Loucy (cell line): ENCODE measurements around the gene CALN1.

Source experiments
- H2AFZ ChIP-seq: fragments of 200-600 bp; sonication (generic); 2 replicates; pipeline ENCODE4 v1.6.0; 2016; ENCODE audit warnings: antibody characterized with exemption, mild to moderate bottlenecking, low read length, moderate library complexity
- H3F3A ChIP-seq: fragments of 200-600 bp; 2 replicates; pipeline ENCODE4 v1.6.0; 2016; ENCODE audit warnings: antibody characterized with exemption, low read depth, mild to moderate bottlenecking
- H3K27me3 ChIP-seq: fragments of 200-600 bp; sonication (generic); 2 replicates; pipeline ENCODE4 v1.6.1; 2014; ENCODE audit warnings: low read length, mild to moderate bottlenecking; ENCODE audit not compliant: insufficient read depth, poor library complexity, severe bottlenecking
- H3K36me3 ChIP-seq: fragments of 200-600 bp; sonication (generic); 2 replicates; pipeline ENCODE4 v1.6.1; 2016; ENCODE audit warnings: low read length; ENCODE audit not compliant: insufficient read depth
- H3K4me1 ChIP-seq: fragments of 200-600 bp; sonication (generic); 2 replicates; pipeline ENCODE4 v1.5.1; 2014; ENCODE audit warnings: low read length, mild to moderate bottlenecking; ENCODE audit not compliant: insufficient read depth, poor library complexity, severe bottlenecking
- H3K4me2 ChIP-seq: fragments of 200-600 bp; sonication (generic); 2 replicates; pipeline ENCODE4 v1.6.0; 2014; ENCODE audit warnings: antibody characterized with exemption, low read length, low read depth, mild to moderate bottlenecking; ENCODE audit not compliant: poor library complexity, severe bottlenecking
- H3K4me3 ChIP-seq: fragments of 200-600 bp; sonication (generic); 2 replicates; pipeline ENCODE4 v1.5.1; 2014; ENCODE audit warnings: low read length, mild to moderate bottlenecking, mixed read lengths; ENCODE audit not compliant: poor library complexity, severe bottlenecking
- H3K79me2 ChIP-seq: fragments of 200-600 bp; sonication (generic); 2 replicates; pipeline ENCODE4 v1.6.1; 2014; ENCODE audit warnings: low read length; ENCODE audit not compliant: insufficient read depth
- H3K9ac ChIP-seq: fragments of 200-600 bp; sonication (generic); 2 replicates; pipeline ENCODE4 v1.6.0; 2014; ENCODE audit warnings: mild to moderate bottlenecking, low read depth, low read length, moderate library complexity; ENCODE audit not compliant: poor library complexity, severe bottlenecking
- H3K9me2 ChIP-seq: fragments of 200-600 bp; sonication (generic); replicated peaks from 2 replicates; pipeline ENCODE4 v1.6.1; 2016; ENCODE audit warnings: low read depth, low read length, mixed read lengths
- H3K9me3 ChIP-seq: fragments of 200-600 bp; sonication (generic); 2 replicates; pipeline ENCODE4 v1.6.1; 2014; ENCODE audit warnings: mild to moderate bottlenecking, antibody characterized with exemption, low read length, low read depth; ENCODE audit not compliant: insufficient read depth
- H4K20me1 ChIP-seq: fragments of 200-600 bp; sonication (generic); 2 replicates; pipeline ENCODE4 v1.6.0; 2014; ENCODE audit warnings: antibody characterized with exemption, low read length, mild to moderate bottlenecking; ENCODE audit not compliant: insufficient read depth, poor library complexity, severe bottlenecking
- CTCF ChIP-seq: fragments of 200-600 bp; sonication (generic); conservative IDR thresholded peaks from 2 replicates; pipeline ENCODE4 v1.5.1; 2014; ENCODE audit warnings: mild to moderate bottlenecking, antibody characterized with exemption, low read length
- EZH2phosphoT487 ChIP-seq: fragments of 200-600 bp; IDR thresholded peaks from 2 replicates; pipeline ENCODE4 v1.6.1; 2018; ENCODE audit warnings: antibody characterized with exemption, mild to moderate bottlenecking, moderate library complexity, borderline replicate concordance

Gene CALN1

GRCh38 chr7:72336632-72337389 lies 75.3 kb downstream of the CALN1 start:
- Histone ChIP-seq H3F3A (no peaks in the 10 kb centered on the region), H3K36me3 (no peaks in the 10 kb centered on the region), H3K4me3 (no peak overlapping the region), H3K4me2 (no peak overlapping the region), H2AFZ (no peak overlapping the region), H3K9me2 (no peaks in the 10 kb centered on the region), H3K27me3 (no peaks in the 10 kb centered on the region), H3K79me2 (no peaks in the 10 kb centered on the region), H4K20me1 (no peaks in the 10 kb centered on the region), H3K4me1 (no peaks in the 10 kb centered on the region), H3K9ac (no peak overlapping the region), H3K9me3 (peaks cover 2% of the 10 kb centered on the region; the same call in 1 of the 2 replicates)
- TF ChIP-seq CTCF (no peak), EZH2phosphoT487 (no peak)

GRCh38 chr7:72336382-72336631 lies 75.8 kb downstream of the CALN1 start:
- TF ChIP-seq CTCF (no peak), EZH2phosphoT487 (no peak)
- Histone ChIP-seq H3K27me3 (no peaks in the 10 kb centered on the region), H3K4me2 (no peak overlapping the region), H3K9me3 (peaks cover 2% of the 10 kb centered on the region; the same call in 1 of the 2 replicates), H3K4me1 (no peaks in the 10 kb centered on the region), H4K20me1 (no peaks in the 10 kb centered on the region), H3K79me2 (no peaks in the 10 kb centered on the region), H2AFZ (no peak overlapping the region), H3K9me2 (no peaks in the 10 kb centered on the region), H3K4me3 (no peak overlapping the region), H3K9ac (no peak overlapping the region), H3F3A (no peaks in the 10 kb centered on the region), H3K36me3 (no peaks in the 10 kb centered on the region)

DNA sequence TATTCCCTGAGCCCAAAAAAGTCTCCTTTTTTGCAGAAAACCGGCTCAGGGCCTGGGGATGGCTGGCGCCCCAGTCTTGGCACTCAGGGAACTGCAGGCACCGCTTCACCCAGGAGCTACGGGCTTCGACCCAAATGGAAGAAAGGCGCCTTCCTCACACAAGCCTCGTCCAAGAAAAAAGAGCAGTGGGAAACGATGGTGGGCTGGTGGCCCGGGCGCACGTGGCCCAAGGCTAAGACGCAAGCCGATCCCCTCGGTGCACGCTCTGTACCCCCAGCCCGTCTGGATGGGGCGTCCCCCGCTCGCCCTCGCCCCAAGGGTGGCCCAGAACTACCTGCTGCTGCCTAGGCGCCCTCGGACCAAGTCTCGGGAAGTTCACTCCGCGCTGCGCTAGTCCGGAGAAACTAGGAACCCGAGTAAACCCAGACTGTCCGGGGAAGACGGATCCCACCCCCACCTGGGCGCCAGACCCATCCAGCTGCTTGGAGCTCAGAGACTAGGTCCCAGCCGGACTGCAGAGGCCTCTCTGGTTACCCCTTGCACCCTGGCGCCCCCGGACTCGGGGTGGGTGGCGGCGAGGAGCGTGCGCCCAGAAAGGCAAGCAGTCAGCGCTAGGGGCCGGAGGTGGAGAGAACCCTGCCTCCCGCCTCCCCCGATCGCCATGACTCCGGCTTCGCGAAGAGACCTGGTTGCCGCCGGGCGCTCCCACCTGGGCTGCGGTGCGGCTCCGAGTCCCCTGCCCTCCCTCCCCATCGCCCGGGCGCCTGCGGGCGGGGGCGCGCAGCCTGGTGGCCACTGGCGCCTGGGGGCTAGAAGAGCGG lies 76.4 kb downstream of the CALN1 start:
- no peaks in the 10 kb centered on the region for H4K20me1 ChIP-seq
- H3K9me2 ChIP-seq, result no peaks in the 10 kb centered on the region
- no peak overlapping the region for H3K4me2 ChIP-seq
- no peaks in the 10 kb centered on the region for H3F3A ChIP-seq
- TF ChIP-seq CTCF (no peak), EZH2phosphoT487 (no peak)
- H3K4me1 ChIP-seq, result no peaks in the 10 kb centered on the region
- no peaks in the 10 kb centered on the region for H3K27me3 ChIP-seq
- H3K79me2 ChIP-seq, result no peaks in the 10 kb centered on the region
- no peak overlapping the region for H3K4me3 ChIP-seq
- no peaks in the 10 kb centered on the region for H3K36me3 ChIP-seq
- H2AFZ ChIP-seq, result no peak overlapping the region
- peaks cover 2% of the 10 kb centered on the region; the same call in 1 of the 2 replicates for H3K9me3 ChIP-seq
- H3K9ac ChIP-seq, result no peak overlapping the region
